Spleen (tissue), 11 donors: Measurements from ENCODE around the gene PIM3. TPM values are rescaled to one million over a fixed set of nuclear protein-coding genes. Genes with fewer than 3 reads are reported as not detected.

Experiments used
- DNase-seq: peaks from one replicate; pipeline ENCODE4 v3.0.0-alpha.2; 2020
- H3K27ac ChIP-seq, 8 donors: fragments of 200-600 bp; sonication (generic) in 7 of 8; 1 replicate in 4 of 8; 2 replicates in 4 of 8; pipeline versions ENCODE4 v1.5.0 to v1.8.0; 2016 to 2021; ENCODE audit warnings: inconsistent platforms in 4 of 8, mild to moderate bottlenecking in 4 of 8, moderate library complexity in 1 of 8
- H3K27me3 ChIP-seq, 7 donors: fragments of 200-600 bp; sonication (generic) in 6 of 7; replicated peaks in 1 of 7; 1 replicate in 4 of 7; 2 replicates in 3 of 7; pipeline versions ENCODE4 v1.5.0 to v1.8.0; 2016 to 2021; ENCODE audit warnings: inconsistent platforms in 3 of 7, mild to moderate bottlenecking in 1 of 7
- H3K36me3 ChIP-seq, 6 donors: fragments of 200-600 bp; sonication (generic) in 5 of 6; 1 replicate in 4 of 6; 2 replicates in 2 of 6; pipeline versions ENCODE4 v1.5.0 to v1.8.0; 2016 to 2021; ENCODE audit warnings: inconsistent platforms in 2 of 6
- H3K4me1 ChIP-seq, 6 donors: fragments of 200-600 bp; sonication (generic) in 5 of 6; 1 replicate in 3 of 6; 2 replicates in 3 of 6; pipeline versions ENCODE4 v1.5.0 to v1.8.0; 2016 to 2021; ENCODE audit warnings: inconsistent platforms in 3 of 6
- H3K4me3 ChIP-seq, 8 donors: fragments of 200-600 bp; sonication (generic) in 7 of 8; 1 replicate in 4 of 8; 2 replicates in 4 of 8; pipeline versions ENCODE4 v1.5.0 to v1.8.0; 2016 to 2021; ENCODE audit warnings: inconsistent platforms in 4 of 8, mild to moderate bottlenecking in 4 of 8, moderate library complexity in 2 of 8
- H3K9me3 ChIP-seq, 8 donors: fragments of 200-600 bp; sonication (generic) in 7 of 8; 1 replicate in 4 of 8; 2 replicates in 4 of 8; pipeline versions ENCODE4 v1.5.0 to v1.8.0; 2016 to 2021; ENCODE audit warnings: inconsistent platforms in 4 of 8
- CTCF ChIP-seq, 11 experiments: fragments of 200-600 bp in 7 of 11; fragments of 450-650 bp in 4 of 11; sonication (generic) in 4 of 11; IDR thresholded peaks in 8 of 11; conservative IDR thresholded peaks in 3 of 11; 1 replicate in 7 of 11; 2 replicates in 4 of 11; pipeline versions ENCODE4 v1.4.0 to v1.8.0; 2016 to 2021; ENCODE audit warnings: antibody characterized with exemption in 11 of 11, inconsistent platforms in 4 of 11, mild to moderate bottlenecking in 1 of 11
- POLR2A ChIP-seq, 3 donors: fragments of 450-650 bp; IDR thresholded peaks; one replicate each; pipeline ENCODE4 v1.5.1; 2017; ENCODE audit warnings: antibody characterized with exemption in 3 of 3, mild to moderate bottlenecking in 1 of 3
- POLR2AphosphoS5 ChIP-seq, 3 donors: sonication (generic); formaldehyde crosslinking; IDR thresholded peaks; one replicate each; pipeline ENCODE4 v1.5.1; 2017; ENCODE audit warnings: antibody characterized with exemption in 3 of 3
- WGBS, 5 donors: extraction: QIAGEN DNeasy Blood & Tissue Kit in 3 of 5; methylation state at CpG; one replicate each; pipeline versions ENCODE4 v1.1.5 to v1.1.7; 2013 to 2018; 5-methylcytosine and 5-hydroxymethylcytosine counted together
- intact Hi-C: fragments of 100-400 bp; cut with DNase I; formaldehyde crosslinking; loops from one replicate; pipeline ENCODE4 v1.15.0; 2023; ENCODE audit warnings: low total_unique reads
- polyA plus RNA-seq, 3 donors: library from polyadenylated mRNA; stranded (reverse); fragments of 200-250 nt; gene quantifications; one replicate each; pipeline ENCODE4 v1.2.1, GENCODE V29; 2013
- total RNA-seq, 7 donors: library from RNA; depleted of rRNA in 3 of 7; stranded (reverse); fragments of >200 nt in 3 of 7; fragmentation: NEBNext Ultra II Directional in 4 of 7; extraction: Animal tissue kit (Norgen Biotek cat#: 25700) in 4 of 7; gene quantifications; one replicate each; pipeline versions ENCODE4 v1.1.0 to v1.2.1, GENCODE V29; 2016 to 2021
- donor health status: healthy with polysubstance abuse.
- donor health status: DM: no; HTN: no; CAD: no; lungs with moderate emphysema.
- donor health status: DM: no; HTN: no; CAD: no.
- donor health status: Bipolar disorder and iron deficiency.
- donor health status: healthy.
- donor health status: DM: no; HTN: no; CAD: no.
- donor health status: DM: yes; HTN: yes; CAD: no.

PIM3 gene
- total and polyA plus RNA-seq, 10 donors = 49.5 to 134 (median 93.6) TPM

GRCh38 chr22:49924113-49924833, 36.3 kb upstream of the PIM3 start:
- DNase-seq = no peak
- H3K27ac ChIP-seq = peak overlapping the region in 2 of 8 donors; percentile 11 to 87
- no peaks in the 10 kb centered on the region for H3K9me3 ChIP-seq
- H3K36me3 ChIP-seq = peaks cover 0 to 55% (median 11%) of the 10 kb centered on the region in 6 donors
- H3K27me3 ChIP-seq = peaks cover 0 to 10% (median 0%) of the 10 kb centered on the region in 7 donors
- TF ChIP-seq POLR2A (IDR thresholded peaks at IDR 0.05) (no peak), CTCF (IDR thresholded peaks at IDR 0.05 in 8 of 11, conservative IDR thresholded peaks at IDR 0.05 in 3 of 11) (no peak), POLR2AphosphoS5 (IDR thresholded peaks at IDR 0.05) (peak in 1 of 3 donors; percentile 20)
- intact Hi-C loops = loop anchor here (10.0 kb wide), 1 partner anchor 159 kb away; no protein-coding TSS in a partner anchor
- H3K4me1 ChIP-seq = peaks cover 4 to 40% (median 27%) of the 10 kb centered on the region in 6 donors
- WGBS, 5 donors = 92 to 95% (median 93%) methylated on average over 17 to 31 of the region's 31 CpGs
- H3K4me3 ChIP-seq = no peak overlapping the region

- Histone ChIP-seq H3K4me3 (peak overlapping the region in 6 of 8 donors; percentile 4 to 59 (median 19)), H3K27me3 (peaks cover 0 to 12% (median 0%) of the 10 kb centered on the region in 7 donors), H3K36me3 (peaks cover 0 to 47% (median 8%) of the 10 kb centered on the region in 6 donors), H3K4me1 (peaks cover 10 to 41% (median 34%) of the 10 kb centered on the region in 6 donors), H3K9me3 (no peaks in the 10 kb centered on the region), H3K27ac (peak overlapping the region; percentile 77 to 91 (median 82))
- intact Hi-C loops = loop anchor here (10.0 kb wide), 1 partner anchor 161 kb away; no protein-coding TSS in a partner anchor
- TF ChIP-seq CTCF (IDR thresholded peaks at IDR 0.05 in 8 of 11, conservative IDR thresholded peaks at IDR 0.05 in 3 of 11) (no peak), POLR2AphosphoS5 (IDR thresholded peaks at IDR 0.05) (peak; percentile 74 to 82 (median 81))
- WGBS, 5 donors = 28 to 58% (median 38%) methylated on average over 19 to 24 of the region's 24 CpGs
- peak; percentile 90 for DNase-seq
Measured at GRCh38 chr22:49925525-49926128, 34.9 kb upstream of the PIM3 start.

- Histone ChIP-seq H3K4me3 (no peak overlapping the region), H3K4me1 (peaks cover 23 to 54% (median 47%) of the 10 kb centered on the region in 6 donors), H3K27me3 (peaks cover 0 to 12% (median 0%) of the 10 kb centered on the region in 7 donors), H3K36me3 (peaks cover 0 to 35% (median 1%) of the 10 kb centered on the region in 6 donors), H3K27ac (no peak overlapping the region), H3K9me3 (no peaks in the 10 kb centered on the region)
- DNase-seq = no peak
- intact Hi-C loops = loop anchor here (10.0 kb wide), 1 partner anchor 162 kb away; no protein-coding TSS in a partner anchor
- TF ChIP-seq POLR2AphosphoS5 (IDR thresholded peaks at IDR 0.05) (no peak), POLR2A (IDR thresholded peaks at IDR 0.05) (no peak), CTCF (IDR thresholded peaks at IDR 0.05 in 8 of 11, conservative IDR thresholded peaks at IDR 0.05 in 3 of 11) (no peak)
- 89 to 91% (median 90%) methylated on average over 16 to 18 of the region's 18 CpGs for WGBS, 5 donors
Measured at GRCh38 chr22:49926916-49927315, 33.7 kb upstream of the PIM3 start.
